ENCODE results near the gene STRA8.
"Not testable (repeated sequence)": the region's sequence is repeated elsewhere in the genome, so short reads cannot be mapped to it uniquely, and the experiment has no call there.

STRA8 gene

GRCh38 chr7:135215698-135216097 lies 17.9 kb upstream of the STRA8 start:
- no peak for DNase-seq (ENCODE audit: low read depth)
- Histone ChIP-seq H3K4me1 (ENCODE audit: control insufficient read depth, insufficient read depth, low read length) (peaks cover under 1% of the 10 kb centered on the region), H3K27me3 (replicated peaks; ENCODE audit: control insufficient read depth, insufficient read depth, low read length) (no peaks in the 10 kb centered on the region), H3K36me3 (ENCODE audit: control insufficient read depth, insufficient read depth, low read length, severe bottlenecking) (no peaks in the 10 kb centered on the region), H3K4me3 (ENCODE audit: low read length) (no peak overlapping the region), H3K9me3 (ENCODE audit: control insufficient read depth, low read length) (no peaks in the 10 kb centered on the region), H3K9ac (ENCODE audit: low read length) (no peak overlapping the region)

DNA sequence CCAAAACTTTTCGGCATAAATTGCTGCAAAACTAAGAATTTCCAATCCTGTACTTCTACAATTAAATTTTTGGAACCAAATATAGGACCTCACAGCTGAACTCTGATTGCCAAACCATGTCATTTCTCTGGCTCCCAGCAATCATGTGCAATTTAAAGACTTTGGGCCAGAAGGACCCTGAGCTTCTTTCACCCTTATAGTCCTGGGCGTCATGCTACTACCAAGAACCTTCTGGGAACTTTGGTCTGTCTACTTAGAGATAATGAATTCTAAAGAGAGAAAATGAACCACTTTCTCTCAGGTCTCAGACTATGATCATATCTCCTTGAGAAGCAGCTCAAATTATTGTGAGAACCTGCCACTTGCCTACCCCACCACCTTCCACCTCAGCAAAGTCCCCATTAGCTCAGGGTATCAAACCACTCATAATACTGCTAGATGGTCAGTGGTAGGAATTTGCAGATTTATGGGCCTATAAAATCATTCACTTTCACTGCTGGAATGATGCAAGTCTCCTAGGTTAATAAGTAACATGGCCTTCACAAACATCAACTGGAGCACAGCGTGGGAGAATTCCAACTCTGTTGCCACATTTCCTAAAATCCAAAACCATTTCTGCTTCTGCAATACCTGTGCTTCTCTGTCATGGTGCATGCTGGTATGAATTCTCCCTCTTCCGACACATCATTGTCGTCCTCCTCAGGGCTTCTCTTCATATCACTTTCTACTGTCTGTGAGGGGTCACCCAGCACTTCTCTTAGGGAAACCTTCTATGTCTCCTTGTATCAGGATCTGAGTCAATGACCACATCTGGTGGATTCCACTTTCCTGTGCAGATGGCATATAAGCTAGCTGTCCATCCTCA lies 15.8 kb upstream of the STRA8 start:
- H3K36me3 ChIP-seq (ENCODE audit: control insufficient read depth, insufficient read depth, low read length, severe bottlenecking) = no peaks in the 10 kb centered on the region
- no peaks in the 10 kb centered on the region for H3K9me3 ChIP-seq (ENCODE audit: control insufficient read depth, low read length)
- no peak overlapping the region for H3K9ac ChIP-seq (ENCODE audit: low read length)
- DNase-seq (ENCODE audit: low read depth) = no peak
- no peaks in the 10 kb centered on the region for H3K4me1 ChIP-seq (ENCODE audit: control insufficient read depth, insufficient read depth, low read length)
- no peaks in the 10 kb centered on the region for H3K27me3 ChIP-seq (replicated peaks; ENCODE audit: control insufficient read depth, insufficient read depth, low read length)
- no peak overlapping the region for H3K4me3 ChIP-seq (ENCODE audit: low read length)

DNA sequence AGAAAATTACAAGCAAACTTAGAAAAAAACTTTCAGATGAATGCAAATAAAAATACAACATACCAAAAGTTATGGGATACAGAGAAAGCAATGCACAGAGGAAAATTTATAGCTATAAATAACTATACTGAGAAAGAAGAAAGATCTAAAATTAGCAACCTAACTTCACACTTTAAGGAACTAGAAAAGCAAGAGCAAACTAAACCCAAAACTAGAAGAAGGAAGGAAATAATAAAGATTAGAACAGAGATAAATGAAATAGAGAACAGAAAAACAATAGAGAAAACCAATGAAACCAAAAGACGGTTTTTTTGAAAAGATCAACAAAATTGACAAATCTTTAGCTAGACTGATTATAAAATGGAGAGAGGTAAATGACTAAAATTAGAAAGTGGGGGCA lies 9.6 kb upstream of the STRA8 start:
- no peak for DNase-seq (ENCODE audit: low read depth)

DNA sequence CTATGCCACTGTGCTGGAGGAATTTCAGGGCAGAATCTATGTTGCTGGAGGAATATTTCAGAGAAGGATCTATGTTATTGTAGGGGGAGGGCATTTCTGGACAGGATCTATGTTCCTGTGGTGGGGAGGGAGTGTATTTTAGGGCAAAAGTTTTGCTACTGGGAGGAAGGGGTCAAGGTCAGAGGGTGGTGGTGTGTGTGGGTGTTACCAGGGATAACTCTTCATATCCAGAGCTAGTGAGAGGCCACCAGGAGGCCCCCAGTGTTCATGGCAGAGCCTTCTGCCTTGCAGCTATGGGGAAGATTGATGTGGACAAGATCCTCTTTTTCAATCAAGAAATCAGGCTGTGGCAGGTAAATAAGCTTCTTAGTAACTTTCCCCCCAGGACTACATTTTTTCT lies 2.0 kb upstream of the STRA8 start:
- no peak overlapping the region for H3K9ac ChIP-seq (ENCODE audit: low read length)
- no peak for DNase-seq (ENCODE audit: low read depth)
- no peaks in the 10 kb centered on the region for H3K4me1 ChIP-seq (ENCODE audit: control insufficient read depth, insufficient read depth, low read length)
- peaks cover 4% of the 10 kb centered on the region for H3K27me3 ChIP-seq (replicated peaks; ENCODE audit: control insufficient read depth, insufficient read depth, low read length)
- no peaks in the 10 kb centered on the region for H3K9me3 ChIP-seq (ENCODE audit: control insufficient read depth, low read length)
- no peak overlapping the region for H3K4me3 ChIP-seq (ENCODE audit: low read length)
- H3K36me3 ChIP-seq (ENCODE audit: control insufficient read depth, insufficient read depth, low read length, severe bottlenecking) = no peaks in the 10 kb centered on the region

More for the DNA sequence above, 9.6 kb upstream of the STRA8 start:
- H3K36me3 ChIP-seq (ENCODE audit: control insufficient read depth, insufficient read depth, low read length, severe bottlenecking) = no peaks in the 10 kb centered on the region
- H3K27me3 ChIP-seq (replicated peaks; ENCODE audit: control insufficient read depth, insufficient read depth, low read length) = no peaks in the 10 kb centered on the region
- H3K4me1 ChIP-seq (ENCODE audit: control insufficient read depth, insufficient read depth, low read length) = no peaks in the 10 kb centered on the region
- peaks cover 6% of the 10 kb centered on the region for H3K9me3 ChIP-seq (ENCODE audit: control insufficient read depth, low read length)
- H3K9ac ChIP-seq (ENCODE audit: low read length) = no peak overlapping the region
- H3K4me3 ChIP-seq (ENCODE audit: low read length) = no peak overlapping the region

- no peaks in the 10 kb centered on the region for H3K9me3 ChIP-seq (ENCODE audit: control insufficient read depth, low read length)
These were observed 1.6 kb upstream of the STRA8 start for GRCh38 chr7:135232087-135232486.

GRCh38 chr7:135232720-135233119 lies 918 bp upstream of the STRA8 start:
- Histone ChIP-seq H3K9me3 (ENCODE audit: control insufficient read depth, low read length) (no peaks in the 10 kb centered on the region), H3K9ac (ENCODE audit: low read length) (no peak overlapping the region), H3K36me3 (ENCODE audit: control insufficient read depth, insufficient read depth, low read length, severe bottlenecking) (no peaks in the 10 kb centered on the region), H3K4me1 (ENCODE audit: control insufficient read depth, insufficient read depth, low read length) (no peaks in the 10 kb centered on the region), H3K4me3 (ENCODE audit: low read length) (no peak overlapping the region), H3K27me3 (replicated peaks; ENCODE audit: control insufficient read depth, insufficient read depth, low read length) (peaks cover 4% of the 10 kb centered on the region)
- DNase-seq (ENCODE audit: low read depth) = no peak

More at GRCh38 chr7:135232087-135232486, 1.6 kb upstream of the STRA8 start:
- H3K4me1 ChIP-seq (ENCODE audit: control insufficient read depth, insufficient read depth, low read length) = no peaks in the 10 kb centered on the region
- no peaks in the 10 kb centered on the region for H3K36me3 ChIP-seq (ENCODE audit: control insufficient read depth, insufficient read depth, low read length, severe bottlenecking)
- H3K4me3 ChIP-seq (ENCODE audit: low read length) = no peak overlapping the region
- DNase-seq (ENCODE audit: low read depth) = no peak
- no peak overlapping the region for H3K9ac ChIP-seq (ENCODE audit: low read length)
- peaks cover 4% of the 10 kb centered on the region for H3K27me3 ChIP-seq (replicated peaks; ENCODE audit: control insufficient read depth, insufficient read depth, low read length)

- not testable (repeated sequence) for H3K36me3 ChIP-seq (ENCODE audit: control insufficient read depth, insufficient read depth, low read length, severe bottlenecking); DNase-seq (ENCODE audit: low read depth)
These were observed 457 bp downstream of the STRA8 start for GRCh38 chr7:135234095-135234494.

DNA sequence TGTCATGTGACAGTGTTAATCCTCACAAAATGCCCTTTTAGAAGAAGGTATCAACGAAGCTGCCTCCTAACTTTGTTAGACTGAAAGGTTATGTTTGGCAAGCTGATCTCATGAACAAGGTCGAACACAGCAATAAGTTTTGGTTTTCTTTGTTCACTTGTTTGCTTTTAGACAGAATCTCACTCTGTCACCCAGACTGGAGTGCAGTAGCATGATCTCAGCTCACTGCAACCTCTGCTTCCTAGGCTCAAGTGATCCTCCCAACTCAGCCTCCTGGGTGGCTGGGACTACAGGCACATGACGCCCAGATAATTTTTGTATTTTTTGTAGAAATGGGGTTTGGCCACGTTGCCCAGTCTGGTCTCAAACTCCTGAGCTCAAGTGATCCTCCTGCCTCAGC lies 1.1 kb downstream of the STRA8 start:
- no peak overlapping the region for H3K4me3 ChIP-seq (ENCODE audit: low read length)
- H3K27me3 ChIP-seq (replicated peaks; ENCODE audit: control insufficient read depth, insufficient read depth, low read length) = peaks cover 11% of the 10 kb centered on the region
- no peaks in the 10 kb centered on the region for H3K36me3 ChIP-seq (ENCODE audit: control insufficient read depth, insufficient read depth, low read length, severe bottlenecking)
- H3K4me1 ChIP-seq (ENCODE audit: control insufficient read depth, insufficient read depth, low read length) = no peaks in the 10 kb centered on the region
- DNase-seq (ENCODE audit: low read depth) = no peak
- no peak overlapping the region for H3K9ac ChIP-seq (ENCODE audit: low read length)
- no peaks in the 10 kb centered on the region for H3K9me3 ChIP-seq (ENCODE audit: control insufficient read depth, low read length)

More at GRCh38 chr7:135234095-135234494, 457 bp downstream of the STRA8 start:
- not testable (repeated sequence) for H3K9ac ChIP-seq (ENCODE audit: low read length); H3K9me3 ChIP-seq (ENCODE audit: control insufficient read depth, low read length); H3K4me1 ChIP-seq (ENCODE audit: control insufficient read depth, insufficient read depth, low read length); H3K27me3 ChIP-seq (replicated peaks; ENCODE audit: control insufficient read depth, insufficient read depth, low read length); H3K4me3 ChIP-seq (ENCODE audit: low read length)

DNA sequence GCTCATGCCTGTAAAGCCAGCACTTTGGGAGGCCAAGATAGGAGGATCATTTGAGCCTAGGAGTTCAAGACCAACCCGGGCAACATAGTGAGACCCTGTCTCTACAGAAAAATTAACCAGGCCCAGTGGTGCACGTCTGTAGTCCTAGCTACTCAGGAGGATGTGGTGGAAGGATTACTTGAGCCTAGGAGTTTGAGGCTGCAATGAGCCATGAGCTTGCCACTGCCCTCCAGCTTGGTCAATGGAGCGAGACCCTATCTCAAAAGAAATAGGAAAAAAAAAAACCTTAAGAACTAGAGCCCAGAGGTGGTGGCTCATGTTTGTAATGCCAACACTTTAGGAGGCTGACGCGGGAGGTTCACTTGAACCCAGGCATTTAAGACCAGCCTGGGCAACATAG lies 2.2 kb downstream of the STRA8 start:
- Histone ChIP-seq H3K4me1 (ENCODE audit: control insufficient read depth, insufficient read depth, low read length) (no peaks in the 10 kb centered on the region), H3K27me3 (replicated peaks; ENCODE audit: control insufficient read depth, insufficient read depth, low read length) (peaks cover 8% of the 10 kb centered on the region), H3K9ac (ENCODE audit: low read length) (no peak overlapping the region), H3K36me3 (ENCODE audit: control insufficient read depth, insufficient read depth, low read length, severe bottlenecking) (no peaks in the 10 kb centered on the region), H3K9me3 (ENCODE audit: control insufficient read depth, low read length) (no peaks in the 10 kb centered on the region), H3K4me3 (ENCODE audit: low read length) (no peak overlapping the region)
- no peak for DNase-seq (ENCODE audit: low read depth)

DNA sequence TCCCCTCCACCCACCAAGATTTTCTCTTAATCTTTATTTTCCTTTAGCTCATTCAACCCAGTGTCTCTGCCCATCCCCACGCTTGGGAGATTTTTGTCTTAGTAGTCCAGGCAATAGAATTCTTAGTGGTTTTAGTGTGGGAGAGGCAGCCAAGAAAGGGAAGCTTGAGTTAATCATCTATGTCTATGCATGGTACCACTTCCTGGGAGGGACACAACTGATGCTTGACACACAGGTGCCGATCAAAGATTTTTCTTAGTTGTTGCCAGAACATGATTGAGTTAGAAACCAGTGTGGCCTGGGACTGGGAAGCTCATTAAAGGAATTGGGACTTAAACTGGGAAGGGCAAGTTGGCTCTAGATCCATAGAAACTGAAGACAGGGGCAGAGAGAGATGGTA lies 3.1 kb downstream of the STRA8 start:
- DNase-seq (ENCODE audit: low read depth) = no peak
- no peak overlapping the region for H3K4me3 ChIP-seq (ENCODE audit: low read length)
- H3K36me3 ChIP-seq (ENCODE audit: control insufficient read depth, insufficient read depth, low read length, severe bottlenecking) = no peaks in the 10 kb centered on the region

GRCh38 chr7:135238112-135238744 lies 4.6 kb downstream of the STRA8 start:
- no peak overlapping the region for H3K4me3 ChIP-seq (ENCODE audit: low read length)
- no peaks in the 10 kb centered on the region for H3K36me3 ChIP-seq (ENCODE audit: control insufficient read depth, insufficient read depth, low read length, severe bottlenecking)
- H3K9me3 ChIP-seq (ENCODE audit: control insufficient read depth, low read length) = no peaks in the 10 kb centered on the region
- no peak overlapping the region for H3K9ac ChIP-seq (ENCODE audit: low read length)
- no peaks in the 10 kb centered on the region for H3K4me1 ChIP-seq (ENCODE audit: control insufficient read depth, insufficient read depth, low read length)
- peaks cover 24% of the 10 kb centered on the region for H3K27me3 ChIP-seq (replicated peaks; ENCODE audit: control insufficient read depth, insufficient read depth, low read length)
- DNase-seq (ENCODE audit: low read depth) = no peak

More for the DNA sequence above, 3.1 kb downstream of the STRA8 start:
- H3K9me3 ChIP-seq (ENCODE audit: control insufficient read depth, low read length) = no peaks in the 10 kb centered on the region
- H3K9ac ChIP-seq (ENCODE audit: low read length) = no peak overlapping the region
- no peaks in the 10 kb centered on the region for H3K4me1 ChIP-seq (ENCODE audit: control insufficient read depth, insufficient read depth, low read length)
- peaks cover 13% of the 10 kb centered on the region for H3K27me3 ChIP-seq (replicated peaks; ENCODE audit: control insufficient read depth, insufficient read depth, low read length)

Data from adipocyte (in vitro differentiated cells).